NT2/D1 (cell line): Measurements from ENCODE around the gene FAM209A.
"Not testable (repeated sequence)": the region's sequence is repeated elsewhere in the genome, so short reads cannot be mapped to it uniquely, and the experiment has no call there.

Source experiments
- DNase-seq: peaks from one replicate; pipeline ENCODE4 v3.0.0-alpha.2; 2011; ENCODE audit warnings: low read depth, low spot score
- H3K27me3 ChIP-seq: 2 replicates; pipeline ENCODE4 v1.6.0; 2011; ENCODE audit warnings: mild to moderate bottlenecking; ENCODE audit not compliant: insufficient read length, insufficient read depth
- H3K36me3 ChIP-seq: 2 replicates; pipeline ENCODE4 v1.6.1; 2011; ENCODE audit warnings: mild to moderate bottlenecking, low read length, mixed read lengths; ENCODE audit not compliant: insufficient read depth, insufficient read length
- H3K4me1 ChIP-seq: 2 replicates; pipeline ENCODE4 v1.5.1; 2011; ENCODE audit not compliant: insufficient read depth, insufficient read length
- H3K4me3 ChIP-seq: 2 replicates; pipeline ENCODE4 v1.5.1; 2011; ENCODE audit warnings: low read depth; ENCODE audit not compliant: insufficient read length
- H3K9ac ChIP-seq: 2 replicates; pipeline ENCODE4 v1.6.0; 2011; ENCODE audit warnings: low read depth; ENCODE audit not compliant: insufficient read length
- H3K9me3 ChIP-seq: 2 replicates; pipeline ENCODE4 v1.5.1; 2011; ENCODE audit warnings: mild to moderate bottlenecking, low read length; ENCODE audit not compliant: insufficient read depth
- SUZ12 ChIP-seq: IDR thresholded peaks from 2 replicates; pipeline ENCODE4 v1.6.1; 2011; ENCODE audit not compliant: insufficient read length, insufficient read depth; ENCODE audit errors: extremely low read depth
- YY1 ChIP-seq: IDR thresholded peaks from 2 replicates; pipeline ENCODE4 v1.6.1; 2011; ENCODE audit not compliant: insufficient read length, insufficient read depth
- ZNF274 ChIP-seq: IDR thresholded peaks from 2 replicates; pipeline ENCODE4 v1.6.1; 2011; ENCODE audit warnings: mild to moderate bottlenecking, low read depth, low read length

The FAM209A gene

GRCh38 chr20:56524444-56524843 lies at the start of gene FAM209A:
Gene FAM209A (plus strand): TSS chr20:56524744. CDS start chr20:56524809, 65 bp downstream.
- not testable (repeated sequence) for H3K4me3 ChIP-seq, H3K4me1 ChIP-seq, H3K27me3 ChIP-seq, H3K36me3 ChIP-seq, DNase-seq, H3K9ac ChIP-seq
- H3K9me3 ChIP-seq: peaks cover 30% of the 10 kb centered on the region

GRCh38 chr20:56483970-56484369 lies 40.6 kb upstream of the FAM209A start:
- no peak for DNase-seq
- Histone ChIP-seq H3K9ac (no peak overlapping the region), H3K27me3 (no peaks in the 10 kb centered on the region), H3K9me3 (no peaks in the 10 kb centered on the region), H3K4me1 (no peaks in the 10 kb centered on the region), H3K4me3 (no peak overlapping the region), H3K36me3 (peaks cover 88% of the 10 kb centered on the region)
- TF ChIP-seq ZNF274 (no peak), YY1 (no peak), SUZ12 (no peak)

GRCh38 chr20:56487216-56487615 lies 37.3 kb upstream of the FAM209A start:
- no peak overlapping the region for H3K4me3 ChIP-seq
- H3K27me3 ChIP-seq: no peaks in the 10 kb centered on the region
- no peak overlapping the region for H3K9ac ChIP-seq
- no peaks in the 10 kb centered on the region for H3K4me1 ChIP-seq
- DNase-seq: no peak
- no peaks in the 10 kb centered on the region for H3K9me3 ChIP-seq
- peaks cover 87% of the 10 kb centered on the region for H3K36me3 ChIP-seq
- TF ChIP-seq YY1 (no peak), ZNF274 (no peak), SUZ12 (no peak)

GRCh38 chr20:56488566-56488965 lies 36.0 kb upstream of the FAM209A start:
- Histone ChIP-seq H3K4me1 (no peaks in the 10 kb centered on the region), H3K9me3 (no peaks in the 10 kb centered on the region), H3K9ac (no peak overlapping the region), H3K36me3 (peaks cover 79% of the 10 kb centered on the region), H3K4me3 (no peak overlapping the region), H3K27me3 (no peaks in the 10 kb centered on the region)
- TF ChIP-seq ZNF274: no peak
- TF ChIP-seq SUZ12: no peak
- TF ChIP-seq YY1: no peak
- DNase-seq: no peak

- TF ChIP-seq ZNF274 (no peak), YY1 (no peak), SUZ12 (no peak)
- Histone ChIP-seq H3K4me1 (no peaks in the 10 kb centered on the region), H3K9ac (no peak overlapping the region), H3K27me3 (no peaks in the 10 kb centered on the region), H3K4me3 (no peak overlapping the region), H3K9me3 (peaks cover 6% of the 10 kb centered on the region; the same call in 1 of the 2 replicates), H3K36me3 (peaks cover 37% of the 10 kb centered on the region)
- no peak for DNase-seq
Observed at GRCh38 chr20:56501116-56501515, 23.4 kb upstream of the FAM209A start.

- Histone ChIP-seq H3K4me1 (no peaks in the 10 kb centered on the region), H3K9ac (no peak overlapping the region), H3K9me3 (no peaks in the 10 kb centered on the region), H3K36me3 (peaks cover 31% of the 10 kb centered on the region), H3K4me3 (no peak overlapping the region), H3K27me3 (no peaks in the 10 kb centered on the region)
- TF ChIP-seq SUZ12: no peak
- no peak for TF ChIP-seq ZNF274
- no peak for TF ChIP-seq YY1
- no peak for DNase-seq
Observed at GRCh38 chr20:56503916-56504315, 20.6 kb upstream of the FAM209A start.

- Histone ChIP-seq H3K4me1 (no peaks in the 10 kb centered on the region), H3K4me3 (no peak overlapping the region), H3K27me3 (no peaks in the 10 kb centered on the region), H3K9me3 (no peaks in the 10 kb centered on the region), H3K9ac (no peak overlapping the region), H3K36me3 (peaks cover 31% of the 10 kb centered on the region)
- TF ChIP-seq YY1 (no peak), SUZ12 (no peak), ZNF274 (no peak)
- DNase-seq: no peak
Observed at GRCh38 chr20:56504373-56505005, 20.1 kb upstream of the FAM209A start.
